A673 (cell line): ENCODE data around the gene SLC22A1. TPM values are rescaled to one million over a fixed set of nuclear protein-coding genes. Genes with fewer than 3 reads are reported as not detected.

Source experiments
- BruUV-seq: library from RNA; stranded (reverse); fragments of 400-500 nt; replicated peaks from 2 replicates; lab custom pipeline; 2021; lab: Mats Ljungman, UMichigan
- CTCF ChIA-PET: fragments of 300-600 bp; sonication (Branson Sonifier 250); formaldehyde crosslinking; loops from one replicate; lab custom pipeline; 2022; ENCODE audit warnings: antibody characterized with exemption; lab: Charles Lee
- POLR2A ChIA-PET: fragments of 300-600 bp; sonication (Branson Sonifier 250); formaldehyde crosslinking; loops from one replicate; lab custom pipeline; 2022; ENCODE audit warnings: antibody characterized with exemption; ENCODE audit not compliant: low non-redundant PET; lab: Charles Lee
- DNase-seq: peaks from one replicate; pipeline ENCODE4 v3.0.0-alpha.2; 2015; ENCODE audit warnings: low spot score
- H3K27ac ChIP-seq: fragments of 200-600 bp; sonication (generic); 2 replicates; pipeline ENCODE4 v1.5.1; 2016; ENCODE audit warnings: mixed run types, low read depth, mild to moderate bottlenecking, mixed read lengths, antibody characterized with exemption, low read length; ENCODE audit not compliant: poor library complexity, severe bottlenecking
- H3K27me3 ChIP-seq: fragments of 200-600 bp; sonication (generic); replicated peaks from 2 replicates; pipeline ENCODE4 v1.6.1; 2017; ENCODE audit warnings: mixed run types, low read depth, mild to moderate bottlenecking, mixed read lengths, antibody characterized with exemption, low read length; ENCODE audit not compliant: insufficient read depth, poor library complexity
- H3K36me3 ChIP-seq: fragments of 200-600 bp; sonication (generic); 2 replicates; pipeline ENCODE4 v1.6.1; 2016; ENCODE audit warnings: mixed run types, mild to moderate bottlenecking, mixed read lengths, antibody characterized with exemption, low read length; ENCODE audit not compliant: insufficient read depth, poor library complexity, severe bottlenecking
- H3K4me1 ChIP-seq: fragments of 200-600 bp; sonication (generic); 2 replicates; pipeline ENCODE4 v1.6.1; 2017; ENCODE audit warnings: mixed run types, mild to moderate bottlenecking, mixed read lengths, antibody characterized with exemption, low read length; ENCODE audit not compliant: insufficient read depth, poor library complexity, severe bottlenecking
- H3K4me3 ChIP-seq: fragments of 200-600 bp; sonication (generic); 2 replicates; pipeline ENCODE4 v1.5.1; 2016; ENCODE audit warnings: low read depth, mixed run types, mild to moderate bottlenecking, mixed read lengths, low read length; ENCODE audit not compliant: poor library complexity, severe bottlenecking
- H3K9me3 ChIP-seq: fragments of 200-600 bp; sonication (generic); 2 replicates; pipeline ENCODE4 v1.6.1; 2016; ENCODE audit warnings: mixed run types, low read depth, mild to moderate bottlenecking, mixed read lengths, antibody characterized with exemption, low read length; ENCODE audit not compliant: poor library complexity, severe bottlenecking
- CTCF ChIP-seq: fragments of 300-800, 200-600 bp; sonication (generic); conservative IDR thresholded peaks from 2 replicates; pipeline ENCODE4 v1.5.1; 2017; ENCODE audit warnings: low read depth, mild to moderate bottlenecking, antibody characterized with exemption, low read length, moderate library complexity, mixed read lengths
- EZH2 ChIP-seq: fragments of 200-600 bp; sonication (generic); IDR thresholded peaks from 2 replicates; pipeline ENCODE4 v1.6.1; 2017; ENCODE audit warnings: borderline replicate concordance, low read depth, mild to moderate bottlenecking, mixed read lengths, antibody characterized with exemption, low read length; ENCODE audit not compliant: poor library complexity, severe bottlenecking
- intact Hi-C: fragments of 100-400 bp; cut with micrococcal nuclease; formaldehyde crosslinking; loops from one replicate; pipeline ENCODE4 v1.10.0; 2022; ENCODE audit not compliant: unreplicated experiment
- total RNA-seq: library from RNA; stranded (reverse); gene quantifications from 2 replicates; pipeline ENCODE4 v1.2.3, GENCODE V29; 2021

Gene SLC22A1
- total RNA-seq, 1 experiment from 2014 or later = 3.3 TPM

DNA sequence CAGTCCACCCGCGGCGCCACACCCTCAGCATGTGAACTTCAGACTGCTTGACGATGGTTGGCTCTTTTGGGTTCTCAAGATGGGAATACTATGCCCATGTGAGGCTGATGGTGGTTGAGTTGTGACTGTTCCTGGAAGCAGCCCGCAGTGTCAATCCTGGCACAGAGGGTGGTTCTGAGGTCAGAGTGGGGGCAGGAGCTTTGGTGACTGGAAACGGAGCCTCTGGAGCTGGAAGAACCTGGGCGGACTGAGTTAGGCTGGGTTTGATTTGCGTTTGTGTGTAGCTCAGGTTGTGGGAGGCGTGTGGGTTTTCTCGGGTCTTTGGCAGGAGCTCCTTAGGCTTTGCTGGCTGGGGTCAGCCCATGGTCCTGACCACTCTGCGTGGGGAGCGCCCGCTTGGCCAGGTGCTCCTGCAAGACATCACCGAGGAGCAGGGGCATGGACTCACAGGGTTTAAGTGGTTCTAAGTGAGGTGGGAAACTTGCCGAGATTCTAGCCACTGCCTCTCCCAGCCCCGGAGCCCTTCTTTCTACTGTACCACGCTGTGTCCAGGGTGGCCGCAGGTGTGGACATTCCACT lies 37.3 kb upstream of the SLC22A1 start:
- POLR2A ChIA-PET = no interaction called here
- CTCF ChIA-PET = no interaction called here
- no peak for TF ChIP-seq EZH2
- no peak overlapping the region for H3K4me3 ChIP-seq
- no TSS peak for BruUV-seq
- no peak for DNase-seq
- no peaks in the 10 kb centered on the region for H3K9me3 ChIP-seq
- intact Hi-C loops = no loop called here
- H3K27ac ChIP-seq = no peak overlapping the region
- no peaks in the 10 kb centered on the region for H3K4me1 ChIP-seq
- H3K36me3 ChIP-seq = peaks cover 40% of the 10 kb centered on the region
- H3K27me3 ChIP-seq = no peaks in the 10 kb centered on the region

DNA sequence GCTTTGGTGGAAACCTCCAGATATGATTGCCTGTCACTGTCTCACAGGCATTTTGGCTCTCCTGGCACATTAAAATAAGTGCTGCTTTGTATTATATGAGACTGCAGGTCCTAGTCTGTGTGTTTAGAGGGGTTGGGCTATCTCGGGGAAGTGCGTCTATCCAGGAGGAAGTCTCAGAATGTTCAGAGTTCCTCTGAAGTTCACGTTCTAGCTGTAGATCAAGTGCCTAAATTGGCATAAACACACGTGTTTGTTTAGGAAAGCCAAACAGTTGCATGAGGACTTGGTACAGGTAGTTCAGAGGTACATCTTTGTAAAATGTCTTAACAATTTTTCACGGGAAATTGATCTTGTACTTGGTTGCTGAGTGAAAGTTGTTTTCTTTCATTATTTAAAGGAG lies 36.4 kb upstream of the SLC22A1 start:
- intact Hi-C loops = loop anchor here (5.0 kb wide), 1 partner anchor 913 kb away; no protein-coding TSS in a partner anchor
- ChIA-PET POLR2A (no interaction called here), CTCF (no interaction called here)
- peaks cover 40% of the 10 kb centered on the region for H3K36me3 ChIP-seq
- no peaks in the 10 kb centered on the region for H3K27me3 ChIP-seq
- no peak for DNase-seq
- TF ChIP-seq EZH2 (no peak), CTCF (no peak)
- H3K9me3 ChIP-seq = no peaks in the 10 kb centered on the region
- no peaks in the 10 kb centered on the region for H3K4me1 ChIP-seq
- no TSS peak for BruUV-seq
- no peak overlapping the region for H3K27ac ChIP-seq
- no peak overlapping the region for H3K4me3 ChIP-seq

GRCh38 chr6:160085713-160086505 lies 35.7 kb upstream of the SLC22A1 start:
- Histone ChIP-seq H3K27ac (no peak overlapping the region), H3K9me3 (no peaks in the 10 kb centered on the region), H3K36me3 (peaks cover 43% of the 10 kb centered on the region), H3K4me3 (no peak overlapping the region), H3K27me3 (no peaks in the 10 kb centered on the region), H3K4me1 (no peaks in the 10 kb centered on the region)
- POLR2A ChIA-PET = no interaction called here
- DNase-seq = no peak
- CTCF ChIA-PET = no interaction called here
- TF ChIP-seq EZH2 (no peak), CTCF (no peak)
- intact Hi-C loops = loop anchor here (5.0 kb wide), 1 partner anchor 914 kb away; no protein-coding TSS in a partner anchor
- BruUV-seq = no TSS peak
